NCI-H1048 (cell line): ENCODE measurements around the gene MRPL9.

Experiments used
- DNase-seq: peaks from one replicate; lab custom pipeline; 2025; lab: John Stamatoyannopoulos, UW

Gene MRPL9

GRCh38 chr1:151710187-151710840, 53.0 kb downstream of the MRPL9 start:
- DNase-seq = no peak
